Panc1 (cell line): Measurements from ENCODE around the gene KCNH6.

Source experiments
- POLR2AphosphoS5 ChIP-seq: IDR thresholded peaks from 2 replicates; pipeline ENCODE4 v1.6.1; 2012; ENCODE audit warnings: mild to moderate bottlenecking, low read depth, low read length, moderate library complexity
- TF ChIP-seq, protein P1 (sequence below): fragments of 450-650 bp; IDR thresholded peaks from 2 replicates; pipeline ENCODE4 v1.5.1; 2017; ENCODE audit warnings: mild to moderate bottlenecking
- TF ChIP-seq, protein P2 (sequence below), 2 experiments: IDR thresholded peaks; 2 replicates each; pipeline ENCODE4 v1.6.1; 2011 to 2012; ENCODE audit warnings: low read depth in 2 of 2, control low read depth in 1 of 2, low read length in 1 of 2, mild to moderate bottlenecking in 1 of 2, moderate library complexity in 1 of 2; ENCODE audit not compliant: insufficient read depth in 1 of 2

DNA sequence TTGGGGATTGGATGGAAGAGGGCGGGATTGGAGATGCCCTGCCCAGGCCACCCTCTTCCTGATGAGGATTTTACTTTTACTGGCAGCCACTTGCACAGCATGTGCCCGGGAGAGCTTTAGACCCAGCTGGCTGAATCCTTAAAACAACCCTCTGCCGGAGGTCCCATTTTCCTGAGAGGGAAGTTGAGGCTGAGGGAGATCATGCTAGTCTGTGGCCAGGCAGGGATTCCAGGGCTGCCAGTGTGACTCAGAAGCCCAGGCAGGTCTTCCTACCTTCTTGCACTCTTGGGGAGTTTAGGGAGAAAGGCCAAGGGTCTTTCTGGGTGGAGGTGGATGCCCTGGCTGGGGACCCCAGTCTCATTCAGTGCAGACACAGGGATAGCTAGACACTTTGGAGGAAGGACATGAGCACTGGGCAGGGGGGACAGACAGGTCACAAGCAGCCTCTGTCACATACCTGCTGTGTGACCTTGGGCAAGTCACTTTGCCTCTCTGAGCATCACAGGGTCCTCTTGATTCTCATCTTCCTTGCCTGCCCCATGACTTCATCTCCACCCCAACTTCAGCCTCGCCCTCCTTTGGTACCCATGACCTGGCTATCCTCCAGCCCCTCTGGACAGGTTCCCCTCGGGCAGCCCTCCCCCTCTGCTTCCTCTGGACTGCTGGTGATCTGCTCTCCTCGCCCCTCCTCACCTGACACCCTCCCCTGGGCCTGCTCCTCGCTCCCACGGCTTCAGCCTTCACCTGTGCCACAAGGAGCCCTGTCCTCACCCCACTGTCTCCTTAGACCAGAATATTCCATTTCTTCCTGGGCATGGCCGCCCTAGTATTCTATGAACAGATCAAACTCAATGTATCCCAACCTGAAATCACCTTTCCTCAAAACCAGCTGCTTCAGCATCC lies 15.8 kb downstream of the KCNH6 start:
- TF ChIP-seq POLR2AphosphoS5 = no peak
- TF ChIP-seq, protein P1, sequence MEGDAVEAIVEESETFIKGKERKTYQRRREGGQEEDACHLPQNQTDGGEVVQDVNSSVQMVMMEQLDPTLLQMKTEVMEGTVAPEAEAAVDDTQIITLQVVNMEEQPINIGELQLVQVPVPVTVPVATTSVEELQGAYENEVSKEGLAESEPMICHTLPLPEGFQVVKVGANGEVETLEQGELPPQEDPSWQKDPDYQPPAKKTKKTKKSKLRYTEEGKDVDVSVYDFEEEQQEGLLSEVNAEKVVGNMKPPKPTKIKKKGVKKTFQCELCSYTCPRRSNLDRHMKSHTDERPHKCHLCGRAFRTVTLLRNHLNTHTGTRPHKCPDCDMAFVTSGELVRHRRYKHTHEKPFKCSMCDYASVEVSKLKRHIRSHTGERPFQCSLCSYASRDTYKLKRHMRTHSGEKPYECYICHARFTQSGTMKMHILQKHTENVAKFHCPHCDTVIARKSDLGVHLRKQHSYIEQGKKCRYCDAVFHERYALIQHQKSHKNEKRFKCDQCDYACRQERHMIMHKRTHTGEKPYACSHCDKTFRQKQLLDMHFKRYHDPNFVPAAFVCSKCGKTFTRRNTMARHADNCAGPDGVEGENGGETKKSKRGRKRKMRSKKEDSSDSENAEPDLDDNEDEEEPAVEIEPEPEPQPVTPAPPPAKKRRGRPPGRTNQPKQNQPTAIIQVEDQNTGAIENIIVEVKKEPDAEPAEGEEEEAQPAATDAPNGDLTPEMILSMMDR = no peak
- TF ChIP-seq, protein P2, sequence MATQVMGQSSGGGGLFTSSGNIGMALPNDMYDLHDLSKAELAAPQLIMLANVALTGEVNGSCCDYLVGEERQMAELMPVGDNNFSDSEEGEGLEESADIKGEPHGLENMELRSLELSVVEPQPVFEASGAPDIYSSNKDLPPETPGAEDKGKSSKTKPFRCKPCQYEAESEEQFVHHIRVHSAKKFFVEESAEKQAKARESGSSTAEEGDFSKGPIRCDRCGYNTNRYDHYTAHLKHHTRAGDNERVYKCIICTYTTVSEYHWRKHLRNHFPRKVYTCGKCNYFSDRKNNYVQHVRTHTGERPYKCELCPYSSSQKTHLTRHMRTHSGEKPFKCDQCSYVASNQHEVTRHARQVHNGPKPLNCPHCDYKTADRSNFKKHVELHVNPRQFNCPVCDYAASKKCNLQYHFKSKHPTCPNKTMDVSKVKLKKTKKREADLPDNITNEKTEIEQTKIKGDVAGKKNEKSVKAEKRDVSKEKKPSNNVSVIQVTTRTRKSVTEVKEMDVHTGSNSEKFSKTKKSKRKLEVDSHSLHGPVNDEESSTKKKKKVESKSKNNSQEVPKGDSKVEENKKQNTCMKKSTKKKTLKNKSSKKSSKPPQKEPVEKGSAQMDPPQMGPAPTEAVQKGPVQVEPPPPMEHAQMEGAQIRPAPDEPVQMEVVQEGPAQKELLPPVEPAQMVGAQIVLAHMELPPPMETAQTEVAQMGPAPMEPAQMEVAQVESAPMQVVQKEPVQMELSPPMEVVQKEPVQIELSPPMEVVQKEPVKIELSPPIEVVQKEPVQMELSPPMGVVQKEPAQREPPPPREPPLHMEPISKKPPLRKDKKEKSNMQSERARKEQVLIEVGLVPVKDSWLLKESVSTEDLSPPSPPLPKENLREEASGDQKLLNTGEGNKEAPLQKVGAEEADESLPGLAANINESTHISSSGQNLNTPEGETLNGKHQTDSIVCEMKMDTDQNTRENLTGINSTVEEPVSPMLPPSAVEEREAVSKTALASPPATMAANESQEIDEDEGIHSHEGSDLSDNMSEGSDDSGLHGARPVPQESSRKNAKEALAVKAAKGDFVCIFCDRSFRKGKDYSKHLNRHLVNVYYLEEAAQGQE (IDR thresholded peaks at IDR 0.05; ENCODE audit: insufficient read depth in 1 of 2, low read depth in 2 of 2, low read length in 1 of 2) = no peak
